TTC549 (cell line): ENCODE measurements around the gene GRAPL.
"Not testable (repeated sequence)": the region's sequence is repeated elsewhere in the genome, so short reads cannot be mapped to it uniquely, and the experiment has no call there.

Experiments used
- FAIRE-seq: peaks from 2 replicates; lab custom pipeline; 2012; peaks lifted over from hg19 to GRCh38; lab: Jason Lieb, UNC

Gene GRAPL

DNA sequence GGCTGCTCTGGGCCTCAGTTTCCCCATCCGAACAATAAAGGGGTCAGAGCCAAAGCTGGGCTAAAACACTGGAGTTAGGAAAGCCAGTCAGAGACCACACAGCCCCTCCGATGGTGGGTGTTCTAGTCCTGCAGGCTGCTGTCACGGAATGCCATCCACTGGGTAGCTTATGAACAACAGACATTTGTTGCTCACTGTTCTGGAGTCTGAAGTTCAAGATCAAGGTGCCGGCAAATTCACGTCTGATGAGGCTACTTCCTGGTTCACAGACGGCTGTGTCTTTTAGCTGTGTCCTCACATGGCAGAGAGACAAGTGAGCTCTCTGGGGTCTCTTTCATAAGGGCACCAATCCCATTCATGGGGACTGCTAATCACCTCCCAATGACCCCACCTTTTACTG, 9.2 kb downstream of the GRAPL start:
- FAIRE-seq = not testable (repeated sequence)

DNA sequence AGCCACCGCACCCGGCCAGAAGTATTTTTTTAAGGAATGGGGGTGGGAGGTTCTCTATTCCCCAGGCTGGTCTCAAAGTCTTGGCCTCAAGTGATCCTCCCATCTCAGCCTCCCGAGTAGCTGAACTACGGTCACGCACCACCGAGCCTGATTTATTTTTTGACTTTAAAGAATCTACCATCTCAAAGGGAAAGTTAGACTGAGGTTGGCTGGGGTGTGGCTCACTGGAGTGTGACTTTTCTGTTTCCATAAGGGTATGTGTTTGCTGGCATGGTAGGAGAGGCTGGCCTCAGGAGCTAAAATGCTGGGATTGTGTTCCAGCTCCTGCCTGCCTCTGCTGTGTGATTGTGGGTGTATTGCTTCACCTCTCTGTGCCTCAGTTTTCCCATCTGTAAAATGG, 10.6 kb downstream of the GRAPL start:
- not testable (repeated sequence) for FAIRE-seq

DNA sequence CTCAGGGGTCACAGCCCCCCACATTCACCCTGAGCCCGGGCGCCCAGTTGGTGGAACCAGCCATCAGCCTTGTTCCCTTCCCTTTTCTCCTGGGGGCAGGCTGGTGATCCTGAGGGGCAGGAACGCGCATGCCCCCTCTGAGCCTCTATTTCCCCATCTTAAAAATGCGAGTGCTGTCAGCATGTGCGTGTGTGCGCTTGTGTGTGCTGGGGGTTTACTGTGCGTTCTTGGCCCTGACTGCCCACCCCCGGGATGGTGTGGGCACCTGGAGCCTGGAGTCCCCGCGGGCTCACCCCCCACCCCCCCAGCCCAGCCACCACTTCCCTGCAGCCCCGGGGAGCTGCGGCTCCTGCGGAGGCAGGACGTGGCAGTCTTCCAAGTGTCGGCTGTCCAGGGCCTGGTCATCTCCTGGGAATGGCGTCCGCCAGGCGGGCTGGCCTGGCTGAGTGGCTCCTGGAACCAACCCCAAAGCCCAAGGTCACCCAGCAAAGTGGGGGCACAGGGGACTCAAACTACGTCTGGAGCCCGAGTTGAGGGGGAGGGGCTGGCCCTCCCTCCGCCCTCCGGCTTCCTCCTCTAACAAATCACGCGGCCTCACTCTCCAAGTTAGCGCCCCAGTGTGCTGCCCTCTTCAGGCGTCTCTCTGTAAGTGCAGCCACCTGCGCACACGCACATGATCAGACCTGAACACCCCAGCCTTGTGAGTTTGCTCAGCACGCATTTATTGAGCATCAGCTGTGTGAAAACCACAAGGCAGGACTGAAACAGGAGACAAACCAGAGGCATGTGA, 14.2 kb downstream of the GRAPL start:
- peak; percentile 50 for FAIRE-seq

DNA sequence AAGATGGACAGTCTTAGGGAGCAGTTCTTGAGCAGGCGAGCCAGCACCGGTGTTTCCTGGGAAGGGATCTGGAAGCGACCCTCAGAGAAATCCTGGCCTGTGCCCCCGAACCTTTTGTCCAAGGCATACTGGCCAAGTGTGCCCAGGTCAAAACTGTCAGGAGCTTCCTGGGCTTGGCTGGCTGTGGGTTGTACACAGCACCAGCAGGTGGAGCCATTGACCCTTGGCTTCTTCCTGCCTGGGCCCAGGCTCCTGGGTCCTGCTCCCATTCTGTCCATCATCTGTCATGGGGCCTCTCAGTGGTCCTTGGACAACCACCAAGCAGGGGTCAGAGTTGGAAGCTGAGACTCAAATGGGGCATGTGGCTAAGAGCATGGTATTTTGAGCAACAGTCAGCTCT, 15.0 kb downstream of the GRAPL start:
- FAIRE-seq = not testable (repeated sequence)

DNA sequence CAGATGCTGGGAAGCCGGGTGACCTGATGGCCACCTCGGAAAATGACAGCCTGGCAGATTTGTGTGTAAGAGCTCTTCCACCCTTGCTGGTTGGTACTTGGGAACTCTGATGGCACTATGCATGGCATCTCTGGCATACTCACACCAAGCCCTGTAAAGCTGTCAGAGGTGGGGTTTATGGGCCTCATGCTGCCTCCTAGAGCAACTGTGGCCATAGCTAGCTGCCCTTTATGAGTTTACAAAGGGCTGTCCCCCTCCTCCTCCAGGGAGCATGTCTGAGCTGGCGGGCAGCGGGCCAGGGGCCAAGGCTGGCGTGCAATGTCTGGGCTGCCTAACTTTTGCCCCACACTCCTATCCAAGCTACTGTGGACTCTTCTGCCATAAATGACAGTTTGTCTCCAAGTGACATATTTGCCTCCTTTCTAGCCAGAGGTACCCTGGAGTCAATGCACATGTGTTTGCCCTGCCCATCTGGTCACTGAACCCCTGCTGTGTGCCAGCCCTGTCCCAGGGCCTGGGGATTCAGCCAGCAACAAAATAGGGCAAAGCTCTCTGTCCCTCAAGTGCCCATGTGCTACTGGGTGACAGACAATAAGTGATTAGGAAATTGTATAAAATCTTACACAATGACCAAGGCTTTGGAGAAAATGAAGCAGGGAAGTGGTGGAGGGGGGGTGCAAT, 15.8 kb downstream of the GRAPL start:
- not testable (repeated sequence) for FAIRE-seq

DNA sequence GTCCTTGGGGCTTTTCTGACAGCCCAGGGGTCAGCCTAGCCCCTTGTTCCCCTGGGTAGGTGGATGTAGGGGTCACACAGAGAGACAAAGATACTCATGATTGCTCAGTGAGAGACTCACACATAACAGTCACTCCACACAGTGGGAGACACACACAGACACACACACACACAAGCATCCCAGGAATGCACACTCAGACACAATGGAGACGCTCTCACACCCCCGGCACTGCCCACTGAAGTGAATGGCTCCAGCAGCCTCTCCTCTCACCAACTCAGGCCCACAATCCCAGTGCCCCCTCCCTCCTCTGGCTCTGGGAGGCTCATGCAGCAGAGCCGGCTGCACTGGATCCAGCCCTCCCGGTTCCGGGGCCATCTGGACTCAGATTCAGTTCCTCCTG, 17.0 kb downstream of the GRAPL start:
- FAIRE-seq = not testable (repeated sequence)

DNA sequence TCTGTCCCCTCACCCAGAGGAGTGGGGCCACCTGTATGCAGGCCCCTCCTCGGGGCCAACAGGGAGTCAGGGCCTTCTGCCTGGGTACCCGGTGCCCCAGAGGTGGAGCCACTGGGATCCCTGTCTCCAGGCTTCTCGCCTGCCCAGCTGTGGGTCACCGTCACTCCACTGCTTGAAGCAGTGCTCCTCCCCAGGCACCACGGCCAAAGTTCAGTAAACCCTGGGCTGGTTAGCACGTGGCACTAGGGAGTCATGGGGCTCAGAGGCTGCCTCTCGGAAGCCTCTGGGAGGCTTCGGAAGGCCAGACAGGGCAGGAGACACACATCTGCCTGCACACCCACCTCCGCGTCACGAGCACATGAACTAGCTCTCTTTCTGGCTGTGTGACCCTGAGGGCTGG, 18.1 kb downstream of the GRAPL start:
- FAIRE-seq = not testable (repeated sequence)

DNA sequence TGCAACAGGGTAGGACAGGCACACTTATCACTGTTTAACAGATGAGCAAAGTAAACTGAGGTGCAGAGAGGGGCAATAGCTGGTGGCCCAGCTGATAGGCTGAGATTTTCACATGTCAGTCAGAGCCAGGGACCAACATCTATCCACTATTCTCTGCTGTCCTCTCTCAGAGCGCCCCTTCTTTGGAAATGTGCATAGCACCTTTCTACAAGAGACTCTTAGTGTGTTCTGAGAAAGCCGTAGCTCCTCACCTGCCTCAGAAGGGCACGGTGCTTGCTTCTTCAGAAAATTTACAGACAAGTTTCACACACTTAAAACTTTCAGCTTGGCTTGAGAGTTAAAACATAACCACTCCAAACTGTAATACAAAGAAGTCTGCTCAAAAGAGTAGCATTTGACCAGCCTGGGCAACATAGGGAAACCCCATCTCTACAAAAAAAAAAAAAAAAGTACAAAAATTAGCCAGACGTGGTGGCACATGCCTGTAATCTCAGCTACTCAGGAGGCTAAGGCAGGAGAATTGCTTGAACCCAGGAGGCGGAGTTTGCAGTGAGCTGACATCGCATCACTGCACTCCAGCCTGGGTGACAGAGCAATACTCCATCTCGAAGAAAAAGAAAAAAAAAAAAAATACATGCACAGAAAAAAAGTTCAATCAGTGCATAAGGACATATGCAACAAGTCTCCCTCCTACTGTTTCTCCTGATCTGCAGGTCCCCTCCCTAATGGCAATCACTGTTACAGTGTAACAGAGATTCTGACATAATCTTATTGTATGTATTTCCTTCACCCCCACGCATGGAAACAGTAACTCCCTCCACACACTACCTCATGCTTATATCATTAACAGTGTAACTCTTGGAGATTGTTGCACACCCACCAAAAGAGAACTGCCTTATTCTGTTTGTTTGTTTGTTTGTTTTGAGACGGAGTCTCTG, 23.6 kb downstream of the GRAPL start:
- FAIRE-seq = not testable (repeated sequence)

DNA sequence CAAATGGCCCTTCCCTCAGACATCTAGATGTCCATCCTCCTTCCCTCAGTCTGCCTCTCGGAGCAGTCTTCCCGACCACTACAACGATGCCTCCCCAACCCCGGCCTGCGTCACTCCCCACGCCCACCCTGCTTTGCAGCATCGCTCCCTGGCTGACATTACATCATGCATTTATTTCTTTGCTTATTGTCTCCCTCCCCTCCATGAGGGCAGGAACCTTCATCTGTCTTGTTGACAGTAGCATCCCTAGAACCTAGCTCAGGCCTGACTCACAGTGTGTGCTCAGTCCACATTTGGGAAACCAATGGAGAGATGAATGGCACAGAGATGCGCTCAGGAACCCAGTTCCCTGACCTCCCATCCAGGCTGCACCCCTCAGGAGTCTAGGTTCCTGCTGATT, 30.2 kb downstream of the GRAPL start:
- FAIRE-seq = not testable (repeated sequence)

DNA sequence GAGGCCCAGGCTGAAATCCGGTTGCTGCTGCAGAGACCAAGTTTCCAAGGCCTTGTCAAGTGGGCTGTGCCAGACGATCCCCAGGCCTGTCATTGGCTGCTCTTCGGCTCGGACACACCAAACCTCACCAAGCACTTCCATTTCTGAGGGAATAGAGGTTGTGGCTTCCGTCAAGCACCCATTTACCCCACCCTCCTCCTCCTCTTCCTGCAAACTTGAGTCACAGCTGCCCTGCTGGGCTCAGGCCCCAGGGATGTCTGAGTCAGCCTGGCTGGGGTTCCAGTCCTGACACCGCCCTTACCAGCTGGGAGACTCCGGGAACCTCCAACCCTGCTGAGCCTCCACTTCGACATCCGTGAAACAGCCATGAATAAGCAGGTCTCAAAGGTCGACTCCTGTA, 31.1 kb downstream of the GRAPL start:
- not testable (repeated sequence) for FAIRE-seq

DNA sequence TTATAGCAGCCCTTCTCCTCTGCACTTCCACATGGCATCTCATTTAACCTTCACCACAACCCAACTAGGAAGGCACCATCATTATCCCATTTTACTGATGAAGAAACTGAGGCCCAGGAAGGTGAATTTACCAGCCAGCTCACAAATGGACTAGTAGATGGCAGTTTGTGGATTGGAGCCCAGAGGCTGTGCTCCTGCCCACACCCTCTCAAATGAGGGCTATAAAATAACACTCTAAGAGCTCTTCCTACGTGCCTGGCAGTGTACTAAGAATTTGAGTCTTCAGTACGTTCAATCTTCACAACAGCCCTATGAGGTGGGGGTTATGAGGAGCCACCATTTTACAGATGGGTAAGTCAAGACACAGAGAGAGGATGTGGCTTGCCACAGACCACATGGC, 31.5 kb downstream of the GRAPL start:
- not testable (repeated sequence) for FAIRE-seq

DNA sequence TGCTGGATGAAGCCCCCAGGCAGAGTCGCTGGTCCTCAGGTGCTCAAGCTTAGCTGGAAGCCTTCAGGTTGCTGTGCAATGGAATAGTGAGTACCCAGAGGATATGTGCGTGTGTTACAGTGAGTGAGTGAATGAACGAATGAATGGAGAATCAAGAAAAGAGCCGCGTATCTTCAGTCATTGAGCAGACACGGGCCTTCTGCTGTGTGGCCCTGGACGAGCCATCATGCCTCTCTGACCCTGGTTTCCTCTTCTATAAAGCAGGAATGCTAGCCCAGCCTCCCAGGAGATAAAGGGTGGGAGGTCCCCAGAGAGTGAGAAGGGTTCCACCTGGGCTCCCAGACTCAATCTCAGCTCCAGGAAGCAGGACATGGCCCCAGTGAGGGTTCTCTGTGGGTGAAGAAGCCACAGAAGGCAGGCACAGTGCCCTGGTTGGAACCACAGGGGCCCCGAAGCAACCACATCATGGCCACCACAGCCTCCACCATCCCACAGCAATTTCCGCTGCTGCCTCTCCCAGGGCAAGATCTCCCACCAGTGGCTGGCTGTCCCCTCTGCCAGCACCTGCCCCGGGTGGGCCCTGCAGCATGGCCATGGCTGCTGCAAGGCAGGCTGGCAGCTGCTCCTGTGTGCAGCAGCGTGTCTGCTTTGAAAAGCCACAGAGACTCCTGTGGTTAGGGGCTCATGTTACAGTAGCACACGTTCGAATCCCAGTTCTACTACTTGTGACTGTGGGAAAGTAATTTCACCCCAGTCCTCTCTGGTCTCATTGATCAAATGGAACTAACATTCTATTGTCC, 34.1 kb downstream of the GRAPL start:
- not testable (repeated sequence) for FAIRE-seq

DNA sequence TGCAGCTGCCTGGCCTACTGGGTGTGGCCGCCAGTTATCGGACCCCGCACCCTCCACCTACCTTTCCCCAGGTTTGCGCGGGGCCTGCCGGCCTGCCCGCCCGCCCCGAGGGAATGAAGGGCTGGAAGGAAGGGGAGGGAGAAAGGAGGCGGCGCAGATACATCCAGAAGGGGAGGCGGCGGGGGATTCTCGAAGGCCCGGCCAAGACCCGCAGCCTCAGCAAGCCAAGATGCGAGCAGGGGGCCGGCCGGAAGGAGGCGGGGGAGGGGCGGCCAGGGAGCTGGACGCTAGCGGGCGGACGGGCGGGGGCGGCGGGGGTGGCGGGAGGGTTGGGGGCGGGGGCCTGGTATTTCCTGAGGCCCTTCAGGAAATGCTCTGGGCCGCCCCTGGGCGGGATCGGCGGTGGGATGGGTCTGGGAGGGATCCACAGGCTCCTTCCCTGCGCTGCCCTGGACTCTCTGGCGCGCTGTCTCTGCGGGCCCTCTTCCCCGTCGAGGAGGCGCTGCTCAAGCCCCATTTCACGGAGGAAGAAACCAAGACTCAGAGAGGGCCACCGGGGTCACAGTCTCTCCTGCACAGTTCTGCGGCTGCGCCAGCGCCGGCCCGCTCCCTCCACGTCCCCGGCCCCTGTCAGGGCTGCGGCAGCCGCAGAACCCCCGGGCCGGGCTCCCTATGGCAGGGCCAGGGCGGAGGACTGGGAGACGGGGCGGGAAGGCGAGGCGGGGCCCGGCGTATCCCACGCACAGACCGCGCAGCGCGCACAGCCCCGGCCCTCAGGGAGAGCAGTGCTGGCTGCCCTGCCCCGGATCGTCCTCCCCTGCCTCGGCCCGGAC, 35.2 kb downstream of the GRAPL start:
- FAIRE-seq = not testable (repeated sequence)

DNA sequence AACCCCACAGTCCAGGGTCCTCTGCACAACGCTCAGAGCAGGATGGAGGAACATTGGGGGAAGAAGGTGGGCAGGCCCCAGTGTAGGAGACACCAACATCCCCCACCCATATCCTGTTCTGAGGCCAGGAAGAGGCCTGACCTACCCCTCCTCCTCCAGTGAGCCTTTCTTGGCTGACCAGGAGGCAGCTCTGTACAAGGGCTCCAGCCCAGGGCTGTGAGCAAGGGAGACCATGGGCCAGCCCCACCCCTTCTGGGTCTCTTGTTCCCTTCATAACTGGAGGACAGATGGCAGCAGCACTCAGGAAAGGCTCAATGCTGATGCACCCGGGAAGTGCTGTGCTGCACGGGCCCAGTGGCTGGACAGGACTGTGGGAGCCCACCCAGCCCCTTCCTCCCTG, 47.0 kb downstream of the GRAPL start:
- FAIRE-seq = not testable (repeated sequence)

DNA sequence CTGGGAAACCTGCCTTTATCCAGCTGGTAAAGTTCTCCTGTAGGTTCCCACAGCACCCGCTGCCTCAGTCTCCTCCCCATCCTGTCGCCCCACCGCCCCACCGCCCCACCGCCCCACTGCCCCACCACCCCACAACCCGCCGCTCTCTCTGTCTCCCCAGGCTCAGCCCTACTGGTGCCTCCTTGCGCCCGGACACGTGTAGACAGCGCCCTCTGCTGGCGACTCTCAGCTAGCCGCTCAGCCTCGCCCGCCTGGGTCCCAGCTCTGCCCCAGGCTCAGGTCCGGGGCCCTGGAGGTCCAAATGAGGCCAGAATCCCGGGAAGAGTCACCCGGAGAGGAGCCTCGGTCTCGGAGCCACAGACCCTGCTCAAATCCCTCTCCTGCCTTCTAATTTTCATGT, 48.0 kb downstream of the GRAPL start:
- FAIRE-seq = not testable (repeated sequence)

DNA sequence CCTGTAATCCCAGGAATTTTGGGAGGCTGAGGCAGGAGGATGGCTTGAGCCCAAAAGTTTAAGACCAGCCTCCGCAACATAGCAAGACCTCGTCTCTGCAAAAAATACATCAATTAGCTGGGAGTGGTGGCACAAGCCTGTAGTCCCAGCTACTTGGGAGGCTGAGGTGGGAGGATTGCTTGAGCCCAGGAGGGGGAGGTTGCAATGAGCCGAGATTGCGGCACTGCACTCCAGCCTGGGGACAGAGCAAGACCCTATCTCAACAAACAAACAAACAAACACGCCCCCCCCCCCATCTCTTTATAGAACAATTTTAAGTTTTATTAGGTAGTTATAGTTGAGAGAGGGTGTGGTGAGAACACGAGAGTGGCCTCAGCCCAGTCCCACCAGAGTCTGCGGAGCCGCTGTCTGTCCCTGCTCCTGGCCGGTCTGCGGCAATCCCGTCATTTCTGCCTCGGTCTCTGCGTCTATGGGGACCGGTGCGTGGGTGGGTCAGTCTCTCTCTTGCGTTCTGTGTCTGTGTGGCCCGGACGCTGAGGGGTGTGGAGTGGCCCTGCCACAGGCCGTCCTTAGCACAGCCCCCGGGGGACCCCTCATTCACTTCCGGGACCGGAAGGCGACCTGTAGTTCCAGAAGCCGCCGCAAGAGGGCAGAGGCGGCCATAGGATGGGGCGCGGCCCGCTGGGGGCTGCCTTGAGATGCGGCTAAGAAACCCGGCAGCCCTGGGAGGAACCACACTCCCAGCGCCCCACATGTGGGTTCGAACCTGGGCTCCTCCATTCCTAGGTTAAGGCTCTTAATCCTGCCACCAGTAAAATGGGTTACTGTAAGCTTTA, 53.9 kb downstream of the GRAPL start:
- FAIRE-seq = not testable (repeated sequence)

DNA sequence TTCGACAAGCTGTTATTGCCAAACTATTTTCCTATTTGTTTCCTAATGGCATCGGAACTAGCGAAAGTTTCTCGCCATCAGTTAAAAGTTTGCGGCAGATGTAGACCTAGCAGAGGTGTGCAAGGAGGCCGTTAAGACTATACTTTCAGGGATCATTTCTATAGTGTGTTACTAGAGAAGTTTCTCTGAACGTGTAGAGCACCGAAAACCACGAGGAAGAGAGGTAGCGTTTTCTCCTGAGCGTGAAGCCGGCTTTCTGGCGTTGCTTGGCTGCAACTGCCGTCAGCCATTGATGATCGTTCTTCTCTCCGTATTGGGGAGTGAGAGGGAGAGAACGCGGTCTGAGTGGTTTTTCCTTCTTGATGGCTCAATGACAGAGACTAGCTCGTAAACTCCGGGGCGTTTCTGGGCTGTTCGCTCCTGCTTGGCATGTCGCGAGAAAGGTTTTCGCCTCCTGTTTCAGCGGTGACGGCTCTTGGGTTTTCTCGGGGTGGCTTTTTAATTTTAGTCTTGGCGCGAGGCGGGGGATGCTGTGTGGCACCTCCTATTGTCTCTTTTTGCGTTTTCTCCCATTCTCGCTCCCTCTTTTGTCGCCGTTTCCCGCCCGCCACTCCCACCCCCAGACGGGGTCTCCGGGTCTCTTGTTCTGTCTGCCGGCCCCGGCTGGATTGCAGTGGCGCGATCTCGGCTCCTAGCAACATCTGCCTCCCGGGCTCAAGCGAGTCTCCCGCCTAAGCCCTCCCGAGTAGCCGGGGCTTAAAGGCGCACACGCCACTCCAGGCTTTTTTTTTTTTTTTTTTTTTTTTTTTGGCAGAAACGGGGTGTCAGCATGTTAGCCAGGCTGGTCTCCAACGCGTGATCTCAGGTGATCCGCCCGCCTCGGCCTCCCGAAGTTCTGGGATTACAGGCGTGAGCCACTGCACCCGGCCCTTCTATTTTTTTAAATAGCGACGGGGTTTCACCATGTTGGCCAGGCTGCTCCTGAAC, 60.8 kb downstream of the GRAPL start:
- not testable (repeated sequence) for FAIRE-seq

DNA sequence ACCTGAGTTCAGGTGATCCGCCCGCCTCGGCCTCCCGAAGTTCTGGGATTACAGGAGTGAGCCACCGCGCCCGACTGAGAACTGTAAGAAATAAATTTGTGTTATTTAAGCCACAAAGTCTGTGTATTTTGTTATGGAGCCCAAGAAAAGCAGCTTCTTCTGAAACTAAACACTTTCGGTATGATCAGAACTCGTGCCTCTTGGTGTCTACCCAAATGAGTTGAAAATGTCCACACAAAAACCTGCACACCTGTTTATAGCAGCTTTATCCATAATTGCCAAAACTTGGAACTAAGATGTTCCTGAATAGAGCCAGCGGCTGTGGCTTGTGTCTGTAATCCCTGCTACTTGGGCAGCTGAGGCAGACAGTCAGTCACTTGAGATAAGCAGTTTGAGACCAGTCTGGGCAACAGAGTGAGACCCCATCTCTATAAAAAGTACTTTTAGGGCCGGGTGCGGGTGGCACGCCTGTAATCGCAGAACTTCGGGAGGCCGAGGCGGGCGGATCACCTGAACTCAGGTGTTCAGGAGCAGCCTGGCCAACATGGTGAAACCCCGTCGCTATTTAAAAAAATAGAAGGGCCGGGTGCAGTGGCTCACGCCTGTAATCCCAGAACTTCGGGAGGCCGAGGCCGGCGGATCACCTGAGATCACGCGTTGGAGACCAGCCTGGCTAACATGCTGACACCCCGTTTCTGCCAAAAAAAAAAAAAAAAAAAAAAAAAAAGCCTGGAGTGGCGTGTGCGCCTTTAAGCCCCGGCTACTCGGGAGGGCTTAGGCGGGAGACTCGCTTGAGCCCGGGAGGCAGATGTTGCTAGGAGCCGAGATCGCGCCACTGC, 61.7 kb downstream of the GRAPL start:
- FAIRE-seq = not testable (repeated sequence)
